Tibial nerve (tissue), 4 donors: ENCODE results near the gene CAPN3.

ENCODE experiments used
- CTCF ChIP-seq, 5 experiments: fragments of 200-600 bp in 3 of 5; fragments of 450-650 bp in 2 of 5; sonication (generic) in 3 of 5; IDR thresholded peaks; one replicate each; pipeline ENCODE4 v1.5.1; 2016 to 2019; ENCODE audit warnings: antibody characterized with exemption in 5 of 5, mild to moderate bottlenecking in 3 of 5, moderate library complexity in 2 of 5
- EP300 ChIP-seq, 2 donors: sonication (generic); formaldehyde crosslinking; IDR thresholded peaks; one replicate each; pipeline ENCODE4 v1.6.1; 2017; ENCODE audit warnings: antibody characterized with exemption in 2 of 2, mild to moderate bottlenecking in 1 of 2
- POLR2A ChIP-seq, 2 donors: fragments of 450-650 bp; IDR thresholded peaks; one replicate each; pipeline ENCODE4 v1.6.1; 2017; ENCODE audit warnings: antibody characterized with exemption in 2 of 2, mild to moderate bottlenecking in 2 of 2, moderate library complexity in 2 of 2

GRCh38 chr15:42402455-42403205, 43.3 kb downstream of the CAPN3 start:
- no peak for TF ChIP-seq CTCF (IDR thresholded peaks at IDR 0.05)
- TF ChIP-seq POLR2A (IDR thresholded peaks at IDR 0.05) = no peak
- TF ChIP-seq EP300 (IDR thresholded peaks at IDR 0.05) = no peak
